ENCODE measurements around the gene PPM1L.

The PPM1L gene

DNA sequence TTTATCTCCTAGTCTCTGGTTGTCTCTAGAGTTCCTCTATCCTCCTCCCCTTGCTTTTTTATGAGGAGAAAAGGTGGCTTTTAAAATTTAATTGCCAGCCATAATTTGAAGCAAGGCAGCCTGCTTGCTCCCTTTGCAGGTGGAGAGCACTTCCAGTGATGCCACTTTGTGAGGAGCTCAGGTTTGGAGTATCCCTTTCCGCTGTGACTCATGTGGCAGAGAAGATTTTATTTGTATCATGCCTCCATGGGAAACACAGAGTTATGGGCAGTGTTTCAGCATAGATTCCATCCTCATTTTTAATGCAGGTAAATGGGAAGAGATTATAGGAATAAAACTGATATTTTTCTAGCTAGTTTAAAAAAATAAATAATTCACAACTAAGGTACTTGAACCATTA, 7.0 kb downstream of the PPM1L start:
- TF ChIP-seq CTCF (IDR thresholded peaks at IDR 0.05; ENCODE audit: extremely low read depth, missing control alignments), result no peak
- DNase-seq (ENCODE audit: low spot score), result no peak

- no peak for TF ChIP-seq CTCF (IDR thresholded peaks at IDR 0.05; ENCODE audit: extremely low read depth, missing control alignments)
- DNase-seq (ENCODE audit: low spot score), result no peak
These were observed 9.2 kb downstream of the PPM1L start for GRCh38 chr3:160765211-160765610.

DNA sequence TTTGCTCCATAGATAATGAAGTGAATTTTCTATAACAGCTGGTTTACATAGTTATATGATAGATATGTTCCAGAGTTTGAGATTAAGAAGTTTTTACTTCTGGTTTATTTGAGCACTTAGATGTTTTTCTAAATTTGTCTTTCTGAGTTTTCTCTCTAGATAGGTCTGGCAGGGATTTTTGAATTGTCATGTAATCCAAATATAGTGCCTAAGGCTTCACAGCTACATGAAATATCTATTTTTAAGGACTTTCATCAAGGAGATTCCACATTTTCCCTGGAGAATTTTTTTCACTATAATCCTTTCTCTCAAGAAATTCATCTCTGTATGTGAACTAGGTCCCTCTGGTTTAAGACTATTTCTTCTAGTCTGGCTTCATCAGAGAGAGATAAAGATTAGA, 12.0 kb downstream of the PPM1L start:
- no peak for TF ChIP-seq CTCF (IDR thresholded peaks at IDR 0.05; ENCODE audit: extremely low read depth, missing control alignments)
- DNase-seq (ENCODE audit: low spot score), result no peak

- DNase-seq (ENCODE audit: low spot score), result no peak
These were observed 12.9 kb downstream of the PPM1L start for GRCh38 chr3:160768918-160769317.

GRCh38 chr3:160771811-160772459, 15.9 kb downstream of the PPM1L start:
- TF ChIP-seq CTCF (IDR thresholded peaks at IDR 0.05; ENCODE audit: extremely low read depth, missing control alignments), result no peak

More at GRCh38 chr3:160768918-160769317, 12.9 kb downstream of the PPM1L start:
- TF ChIP-seq CTCF (IDR thresholded peaks at IDR 0.05; ENCODE audit: extremely low read depth, missing control alignments), result no peak

DNA sequence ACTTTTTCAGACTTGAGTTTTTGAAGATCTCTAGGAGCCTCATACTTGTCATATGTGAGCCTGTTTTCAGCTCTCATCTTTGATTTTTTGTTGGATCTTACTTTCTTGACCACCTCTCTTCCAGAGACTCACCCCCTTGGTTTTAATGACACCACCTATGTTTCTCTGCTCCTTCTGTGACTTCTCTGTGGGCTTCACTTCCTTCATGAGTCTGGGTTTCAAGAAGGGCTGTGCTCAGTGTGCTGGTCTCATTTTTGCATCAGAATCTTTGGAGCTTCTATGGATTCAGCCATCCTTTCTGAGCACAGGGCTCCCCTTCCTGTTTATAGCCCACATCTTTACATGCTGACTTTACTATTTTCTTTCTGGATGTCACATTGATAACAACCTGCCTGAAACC, 17.7 kb downstream of the PPM1L start:
- DNase-seq (ENCODE audit: low spot score), result no peak
- TF ChIP-seq CTCF (IDR thresholded peaks at IDR 0.05; ENCODE audit: extremely low read depth, missing control alignments), result no peak

More at GRCh38 chr3:160771811-160772459, 15.9 kb downstream of the PPM1L start:
- no peak for DNase-seq (ENCODE audit: low spot score)

- no peak for TF ChIP-seq CTCF (IDR thresholded peaks at IDR 0.05; ENCODE audit: extremely low read depth, missing control alignments)
- no peak for DNase-seq (ENCODE audit: low spot score)
These were observed 18.1 kb downstream of the PPM1L start for GRCh38 chr3:160774172-160774571.
